Measurements from ENCODE around the gene SASH1. TPM values are rescaled to one million over a fixed set of nuclear protein-coding genes. Genes with fewer than 3 reads are reported as not detected.

SASH1 gene
- total RNA-seq, 1 experiment from 2014 or later, result 27.4 TPM

GRCh38 chr6:148509119-148509799 is 166.6 kb downstream of the SASH1 start:
- Mint-ChIP-seq H3K36me3 (no peaks in the 10 kb centered on the region), H3K4me3 (no peak overlapping the region), H3K4me1 (peaks cover 38% of the 10 kb centered on the region), H3K27ac (peak overlapping the region; percentile 57), H3K27me3 (ENCODE audit: low read depth) (no peaks in the 10 kb centered on the region; the same call in 1 of the 2 replicates), H3K9me3 (no peaks in the 10 kb centered on the region)
- ChIA-PET CTCF (interaction anchor here (1.0 to 1.6 kb wide), 2 partner anchors 45 to 329 kb away, joined by 3 read pairs; no protein-coding TSS in a partner anchor), POLR2A (no interaction called here)
- DNase-seq (ENCODE audit: low spot score) (no peak), ATAC-seq (no peak)
- TF ChIP-seq ZNF416 (CRISPR knock-in tag; IDR thresholded peaks at IDR 0.05), result no peak
- TF ChIP-seq PRDM15 (CRISPR knock-in tag; IDR thresholded peaks at IDR 0.05), result no peak
- no peak for TF ChIP-seq ZNF423 (CRISPR knock-in tag; IDR thresholded peaks at IDR 0.05)
- TF ChIP-seq ZBTB43 (CRISPR knock-in tag; IDR thresholded peaks at IDR 0.05), result no peak
- no peak for TF ChIP-seq E2F4 (CRISPR knock-in tag; IDR thresholded peaks at IDR 0.05; ENCODE audit: borderline replicate concordance, low read depth)
- TF ChIP-seq ZNF317 (CRISPR knock-in tag; IDR thresholded peaks at IDR 0.05; ENCODE audit: borderline replicate concordance, low read depth), result no peak
- no peak for TF ChIP-seq PREB (CRISPR knock-in tag; IDR thresholded peaks at IDR 0.05; ENCODE audit: borderline replicate concordance)
- TF ChIP-seq CTCF (IDR thresholded peaks at IDR 0.05), result no peak
- TF ChIP-seq ZMAT4 (CRISPR knock-in tag; IDR thresholded peaks at IDR 0.05), result no peak
- no peak for TF ChIP-seq ATF2 (CRISPR knock-in tag; IDR thresholded peaks at IDR 0.05; ENCODE audit: borderline replicate concordance, low read depth)
- TF ChIP-seq NR1H2 (CRISPR knock-in tag; IDR thresholded peaks at IDR 0.05), result no peak
- no peak for TF ChIP-seq NFE2L1 (CRISPR knock-in tag; IDR thresholded peaks at IDR 0.05)
- TF ChIP-seq AFF4 (CRISPR knock-in tag; IDR thresholded peaks at IDR 0.05; ENCODE audit: borderline replicate concordance), result no peak
- no peak for TF ChIP-seq ZNF425 (CRISPR knock-in tag; conservative IDR thresholded peaks at IDR 0.05)
- TF ChIP-seq HMGXB4 (CRISPR knock-in tag; IDR thresholded peaks at IDR 0.05), result no peak
- no peak for TF ChIP-seq ZNF219 (CRISPR knock-in tag; IDR thresholded peaks at IDR 0.05; ENCODE audit: borderline replicate concordance)

All from WTC11 (cell line).